ENCODE measurements around the gene AGBL1. TPM values are rescaled to one million over a fixed set of nuclear protein-coding genes. Genes with fewer than 3 reads are reported as not detected.

The AGBL1 gene
- total RNA-seq, 1 donor, result not detected

DNA sequence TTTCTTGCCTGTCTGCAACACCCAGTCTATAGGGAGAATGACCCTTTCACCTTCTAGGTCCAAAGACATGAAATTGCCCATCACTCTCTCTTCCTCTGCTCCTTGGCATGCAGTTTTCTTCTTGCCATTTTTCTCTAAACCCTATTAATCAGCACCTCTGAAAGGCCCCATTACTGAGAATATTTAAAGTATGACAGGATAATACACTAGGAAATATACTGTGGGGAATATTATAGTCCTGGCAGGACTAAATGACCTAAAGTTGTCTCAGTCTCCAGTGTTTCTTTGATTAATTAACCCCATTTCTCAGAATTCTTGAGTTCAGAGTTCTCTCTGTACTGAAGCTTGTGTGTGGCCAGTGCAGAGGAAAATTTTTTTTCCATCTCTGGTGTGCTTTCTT, 730.7 kb downstream of the AGBL1 start:
- no peak for TF ChIP-seq CTCF (IDR thresholded peaks at IDR 0.05; ENCODE audit: insufficient read depth, low read length)

DNA sequence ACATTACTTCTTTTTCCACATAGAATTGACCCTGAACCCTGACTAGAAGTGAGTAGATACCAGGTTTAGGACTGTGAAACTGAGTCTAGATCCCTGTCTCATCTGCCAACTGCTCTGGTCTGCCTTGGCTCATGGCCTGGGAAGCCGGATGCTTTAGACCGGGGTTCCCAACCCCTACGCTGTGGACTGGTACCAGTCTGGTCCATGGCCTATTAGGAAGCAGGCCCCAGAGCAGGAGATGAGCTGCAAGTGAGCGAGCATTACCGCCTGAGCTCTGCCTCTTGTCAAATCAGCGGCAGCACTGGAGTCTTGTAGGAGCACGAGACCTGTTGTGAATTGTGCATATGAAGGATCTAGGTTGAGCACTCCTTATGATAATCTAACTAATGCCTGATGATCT, 734.2 kb downstream of the AGBL1 start:
- TF ChIP-seq CTCF (IDR thresholded peaks at IDR 0.05; ENCODE audit: insufficient read depth, low read length), result no peak
- H3K4me3 ChIP-seq (ENCODE audit: low read depth, low read length), result no peak overlapping the region
- no peak for DNase-seq (ENCODE audit: low read depth)

More for the DNA sequence above, 730.7 kb downstream of the AGBL1 start:
- H3K4me3 ChIP-seq (ENCODE audit: low read depth, low read length), result no peak overlapping the region
- DNase-seq (ENCODE audit: low read depth), result no peak

DNA sequence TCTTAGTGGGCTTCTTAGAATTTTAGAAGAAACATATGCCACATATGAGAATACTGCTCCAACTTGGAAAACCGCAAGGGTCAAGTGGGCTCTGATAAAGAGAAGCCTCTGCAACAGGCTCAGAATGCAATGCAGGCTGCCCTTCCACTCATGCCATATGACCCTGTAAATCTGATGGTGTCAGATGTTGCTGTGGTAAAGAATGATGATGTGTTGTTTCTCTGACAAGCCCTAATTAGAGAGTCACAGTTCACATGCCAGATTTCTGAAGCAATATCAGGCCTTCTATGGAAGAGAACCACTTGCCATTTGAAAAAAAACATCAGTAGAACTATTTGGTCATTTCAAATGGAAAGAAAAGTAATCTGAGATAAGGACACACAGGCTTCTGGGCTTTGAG, 749.6 kb downstream of the AGBL1 start:
- DNase-seq (ENCODE audit: low read depth), result no peak
- TF ChIP-seq CTCF (IDR thresholded peaks at IDR 0.05; ENCODE audit: insufficient read depth, low read length), result no peak
- H3K4me3 ChIP-seq (ENCODE audit: low read depth, low read length), result no peak overlapping the region

DNA sequence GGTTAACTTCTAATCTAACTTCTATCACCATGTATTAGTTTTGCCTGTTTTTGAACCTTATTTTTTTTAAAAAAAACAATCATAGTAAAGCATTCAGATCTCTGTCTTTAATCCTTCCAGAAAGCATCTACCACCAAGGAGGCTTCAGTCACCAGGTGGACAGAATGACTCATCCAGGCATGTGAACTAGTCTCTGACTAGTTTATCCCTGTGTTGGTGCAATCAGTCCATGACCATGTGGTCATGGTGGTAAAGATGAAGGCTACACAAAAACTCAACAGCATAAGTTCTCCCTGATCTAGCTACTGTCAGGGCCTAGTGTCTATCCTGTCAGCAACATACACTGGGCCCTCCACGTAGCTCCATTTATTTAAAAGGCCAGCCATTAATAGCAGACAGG, 750.6 kb downstream of the AGBL1 start:
- no peak overlapping the region for H3K4me3 ChIP-seq (ENCODE audit: low read depth, low read length)
- DNase-seq (ENCODE audit: low read depth), result no peak
- no peak for TF ChIP-seq CTCF (IDR thresholded peaks at IDR 0.05; ENCODE audit: insufficient read depth, low read length)

DNA sequence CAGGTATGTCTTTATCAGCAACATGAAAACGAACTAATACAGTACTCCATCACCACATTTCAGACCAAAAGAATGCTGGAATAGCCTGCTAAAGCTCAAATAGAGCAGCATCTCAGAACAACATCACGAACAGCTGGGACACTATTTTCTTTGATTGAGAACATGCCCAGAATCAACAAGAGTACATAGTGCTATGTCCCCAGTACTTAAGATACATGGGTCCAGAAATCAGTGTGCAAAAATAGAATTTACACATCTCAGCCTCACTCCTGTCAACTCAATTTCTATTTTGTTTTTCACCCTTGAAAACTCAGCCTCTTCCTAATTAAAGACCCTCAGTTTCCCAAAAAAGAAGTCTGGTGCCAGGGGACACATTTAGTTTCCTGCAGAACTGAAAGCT, 753.9 kb downstream of the AGBL1 start:
- no peak overlapping the region for H3K4me3 ChIP-seq (ENCODE audit: low read depth, low read length)
- TF ChIP-seq CTCF (IDR thresholded peaks at IDR 0.05; ENCODE audit: insufficient read depth, low read length), result no peak
- no peak for DNase-seq (ENCODE audit: low read depth)

GRCh38 chr15:86834115-86834863, 754.6 kb downstream of the AGBL1 start:
- H3K4me3 ChIP-seq (ENCODE audit: low read depth, low read length), result no peak overlapping the region
- DNase-seq (ENCODE audit: low read depth), result no peak
- no peak for TF ChIP-seq CTCF (IDR thresholded peaks at IDR 0.05; ENCODE audit: insufficient read depth, low read length)

Measured in fibroblast of the aortic adventitia (primary cell).